HG03442 (cell line): Measurements from ENCODE around the gene ADAD1.
"Not testable (repeated sequence)": the region's sequence is repeated elsewhere in the genome, so short reads cannot be mapped to it uniquely, and the experiment has no call there.

Experiments used
- ATAC-seq: cut with Tn5 transposase; IDR thresholded peaks from one replicate; pipeline ENCODE4 v1.9.1; 2021; ENCODE audit warnings: mild to moderate bottlenecking, moderate library complexity; ENCODE audit not compliant: unreplicated experiment

ADAD1 gene

GRCh38 chr4:122378711-122379110 is at the start of gene ADAD1:
Gene ADAD1 (plus strand): TSS chr4:122379011. CDS start chr4:122380070, 1,059 bp downstream.
- no peak for ATAC-seq

GRCh38 chr4:122329876-122330565 is 48.8 kb upstream of the ADAD1 start:
- ATAC-seq, result no peak

- no peak for ATAC-seq
Observed at GRCh38 chr4:122331195-122331594, 47.6 kb upstream of the ADAD1 start.

GRCh38 chr4:122334828-122335227 is 44.0 kb upstream of the ADAD1 start:
- ATAC-seq, result no peak

GRCh38 chr4:122341886-122342285 is 36.9 kb upstream of the ADAD1 start:
- no peak for ATAC-seq

- ATAC-seq, result no peak
Observed at GRCh38 chr4:122346036-122346435, 32.8 kb upstream of the ADAD1 start.

GRCh38 chr4:122346503-122346902 is 32.3 kb upstream of the ADAD1 start:
- ATAC-seq, result no peak

GRCh38 chr4:122356317-122356808 is 22.4 kb upstream of the ADAD1 start:
- no peak for ATAC-seq

GRCh38 chr4:122360754-122361153 is 18.1 kb upstream of the ADAD1 start:
- no peak for ATAC-seq

GRCh38 chr4:122364700-122365404 is 14.0 kb upstream of the ADAD1 start:
- no peak for ATAC-seq

- ATAC-seq, result not testable (repeated sequence)
Observed at GRCh38 chr4:122368786-122369185, 10.0 kb upstream of the ADAD1 start.

- no peak for ATAC-seq
Observed at GRCh38 chr4:122377352-122377751, 1.5 kb upstream of the ADAD1 start.

- no peak for ATAC-seq
Observed at GRCh38 chr4:122379239-122379638, 428 bp downstream of the ADAD1 start.

GRCh38 chr4:122383341-122383740 is 4.5 kb downstream of the ADAD1 start:
- no peak for ATAC-seq

- no peak for ATAC-seq
Observed at GRCh38 chr4:122384245-122384644, 5.4 kb downstream of the ADAD1 start.

GRCh38 chr4:122393276-122393675 is 14.5 kb downstream of the ADAD1 start:
- no peak for ATAC-seq

- ATAC-seq, result no peak
Observed at GRCh38 chr4:122403861-122404260, 25.1 kb downstream of the ADAD1 start.

GRCh38 chr4:122412547-122412946 is 33.7 kb downstream of the ADAD1 start:
- peak; percentile 59 for ATAC-seq

- no peak for ATAC-seq
Observed at GRCh38 chr4:122423246-122423645, 44.4 kb downstream of the ADAD1 start.

- ATAC-seq, result no peak
Observed at GRCh38 chr4:122431351-122431750, 52.5 kb downstream of the ADAD1 start.

- ATAC-seq, result no peak
Observed at GRCh38 chr4:122434285-122434684, 55.5 kb downstream of the ADAD1 start.

GRCh38 chr4:122450847-122451246 is 72.0 kb downstream of the ADAD1 start:
- ATAC-seq, result peak; percentile 45
